Measurements from ENCODE around the gene MMRN1. TPM values are rescaled to one million over a fixed set of nuclear protein-coding genes. Genes with fewer than 3 reads are reported as not detected.
A peak's percentile ranks its signal among the peaks of the same experiment; 100 is the strongest.

MMRN1 gene
- polyA plus RNA-seq, 10 donors, result 5.2 to 16.0 (median 9.8) TPM

DNA sequence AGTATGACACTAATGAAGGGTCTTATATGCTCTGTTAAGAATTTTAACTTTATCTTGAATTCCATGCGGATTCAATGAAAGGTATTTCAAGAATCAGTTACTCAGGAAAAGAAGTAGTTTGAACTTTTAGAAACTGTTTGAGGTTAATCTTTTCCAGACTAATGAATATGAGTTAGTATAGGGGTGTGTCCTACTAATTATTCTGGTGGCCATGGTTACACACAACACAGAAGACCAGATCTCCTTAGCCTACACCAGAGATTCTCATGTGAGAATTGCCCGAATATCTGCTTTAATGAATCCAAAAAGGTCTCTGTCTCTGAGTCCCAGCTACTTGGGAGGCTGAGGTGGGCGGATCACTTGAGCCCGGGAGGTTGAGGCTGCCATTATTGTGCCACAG is 100.4 kb downstream of the MMRN1 start:
- DNase-seq, result no peak

DNA sequence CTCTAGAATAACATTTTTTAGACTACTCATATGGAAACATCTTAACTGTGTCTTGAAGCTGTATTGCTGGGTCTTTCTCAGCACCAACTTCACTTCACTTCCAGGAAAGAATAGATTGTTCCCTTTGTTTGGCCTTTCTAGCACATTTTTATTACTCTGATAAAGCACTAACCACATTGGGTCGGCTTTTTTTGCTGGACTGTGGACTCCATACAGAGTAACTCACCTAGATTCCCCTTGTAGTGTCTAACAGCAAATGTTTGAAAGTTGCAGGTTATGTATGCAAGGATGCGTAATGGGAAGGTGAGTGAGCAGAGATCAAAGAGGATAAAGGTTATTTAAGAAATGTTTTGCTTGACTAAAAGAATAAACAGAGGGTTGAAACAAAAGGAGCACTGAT is 101.2 kb downstream of the MMRN1 start:
- DNase-seq, result no peak

DNA sequence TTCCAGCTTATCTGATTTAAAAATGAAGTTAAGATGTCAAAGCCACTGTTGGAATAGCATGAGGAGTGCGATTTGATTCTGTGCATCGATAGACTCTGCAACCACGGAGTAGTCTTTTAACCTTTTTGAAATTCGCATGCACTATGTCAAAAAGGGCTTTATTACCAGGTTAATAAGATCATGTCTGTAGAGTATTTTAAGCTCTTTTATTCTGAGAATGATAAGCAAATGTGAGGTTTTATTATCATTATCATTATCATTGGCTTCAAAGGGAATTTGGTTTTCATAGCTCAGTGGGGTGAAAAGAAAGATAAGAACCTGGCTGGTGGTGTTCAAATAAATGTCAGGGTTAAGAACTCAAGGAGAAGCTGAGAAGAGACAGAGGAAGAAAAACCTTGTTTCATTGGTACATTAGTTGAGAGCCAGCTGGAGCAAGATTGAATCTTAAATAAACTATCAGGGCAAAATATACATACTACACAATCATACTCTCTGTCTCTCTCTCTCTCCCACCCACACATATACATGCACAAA is 102.6 kb downstream of the MMRN1 start:
- no peak for DNase-seq

DNA sequence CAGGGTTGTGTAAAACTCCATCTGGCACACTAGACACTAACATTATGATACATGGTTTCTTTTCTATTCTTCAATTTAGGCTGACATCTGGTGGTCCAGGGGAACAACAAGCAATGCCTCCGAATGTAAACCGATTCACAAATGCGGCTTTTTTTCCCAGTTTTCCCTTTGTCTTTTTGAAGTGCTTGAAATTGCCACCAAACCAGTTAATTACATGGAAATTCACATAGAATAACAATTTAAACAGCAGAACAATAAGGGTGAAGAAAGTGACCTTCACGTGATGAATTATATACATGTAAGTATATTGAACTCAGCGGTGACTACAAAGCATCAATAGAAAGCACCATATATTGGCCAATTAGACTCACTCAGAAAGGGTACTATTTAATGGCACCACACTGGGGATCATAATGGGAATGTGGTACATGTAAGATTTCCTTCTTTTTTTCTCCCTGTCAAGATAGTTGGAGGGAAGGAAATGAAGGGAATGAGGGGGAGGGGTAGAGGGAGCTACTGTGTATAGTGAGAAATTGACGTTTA is 103.9 kb downstream of the MMRN1 start:
- peak in 1 of 3 donors; percentile 2 for DNase-seq

DNA sequence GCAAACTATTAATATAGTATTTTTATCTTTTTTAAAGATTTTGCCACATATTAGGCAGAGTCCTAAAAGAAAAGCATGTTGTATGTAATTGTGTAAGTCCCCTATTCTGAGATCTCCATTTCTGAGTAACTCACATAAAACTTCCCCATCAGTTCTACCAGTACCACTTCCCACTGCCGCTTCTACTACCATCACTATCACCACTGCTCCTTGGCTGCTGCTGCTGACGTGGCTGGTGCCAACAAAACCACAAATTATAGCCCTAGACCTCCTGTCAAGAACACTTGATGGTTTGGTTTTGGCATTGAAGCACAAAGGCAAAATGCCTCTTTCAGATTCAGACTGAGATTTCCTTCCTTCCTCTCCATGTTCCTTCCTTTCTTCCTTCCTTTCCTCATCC is 106.4 kb downstream of the MMRN1 start:
- no peak for DNase-seq

DNA sequence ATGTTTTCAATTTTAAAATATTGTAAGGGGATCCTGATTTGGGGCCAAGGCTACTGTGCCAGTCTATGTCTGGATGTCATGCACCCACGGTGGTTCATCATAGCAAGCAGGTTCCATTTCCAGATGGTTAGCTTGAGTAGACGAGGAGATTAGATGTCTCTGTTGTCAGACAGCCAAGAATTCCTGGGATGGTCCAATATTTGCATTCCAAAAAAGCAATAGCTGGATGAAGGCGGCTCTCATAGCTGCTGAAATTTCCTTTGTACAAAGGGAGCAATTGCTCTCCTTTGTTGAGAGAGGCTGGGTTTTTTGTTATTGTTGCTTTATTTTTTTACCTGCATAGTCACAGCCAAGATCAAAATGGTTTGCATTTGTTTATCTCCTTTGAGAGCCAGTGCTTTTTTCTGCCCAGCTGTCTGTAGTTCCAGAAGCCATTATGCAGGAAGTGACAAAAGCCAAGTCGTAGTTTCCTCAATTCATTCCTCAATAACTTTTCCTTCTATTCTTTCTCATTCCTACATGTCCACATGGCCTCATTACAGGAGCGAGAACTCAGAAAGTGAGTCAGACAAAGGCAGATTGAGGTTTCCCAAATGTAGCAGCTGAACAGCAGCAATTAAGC is 107.9 kb downstream of the MMRN1 start:
- peak; percentile 9 to 22 (median 13) for DNase-seq

Other genes starting within 250 kb of the MMRN1 start
- 100 to 1,000 TPM in 1 of 10 donors, 10 to 100 TPM in 8, 1 to 10 TPM in 1; 8.7 to 110 (median 30.1) TPM for gene SNCA, start 57.7 kb upstream of the MMRN1 start, polyA plus RNA-seq (ENCODE audit: insufficient read length in 10 of 10)
- gene CCSER1, start 232.5 kb downstream of the MMRN1 start, polyA plus RNA-seq (ENCODE audit: insufficient read length in 10 of 10), result under 1 TPM; 0.20 to 0.86 (median 0.41) TPM

Data from muscle of back (tissue), 11 donors.